ENCODE results near the gene ARAP2.

Gene ARAP2

DNA sequence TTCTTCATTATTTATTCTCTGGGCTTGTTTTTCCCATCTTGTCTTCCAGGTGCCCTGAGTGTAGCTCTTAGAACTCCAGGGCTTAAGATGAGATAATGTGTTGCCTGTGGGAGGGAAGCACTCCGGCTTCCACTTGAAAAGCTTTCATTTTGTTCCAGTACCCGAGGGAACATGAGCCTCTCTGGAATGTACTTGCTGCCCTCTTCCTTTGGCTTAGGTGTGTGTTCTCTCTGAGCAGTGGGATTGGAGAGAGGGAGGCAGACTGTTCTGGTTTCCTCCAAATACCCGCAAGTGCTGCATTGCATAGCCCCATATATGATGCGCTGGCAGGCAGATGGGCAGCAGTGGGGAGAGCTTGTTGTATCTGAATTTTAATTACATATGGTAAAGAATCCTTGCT lies 36.2 kb upstream of the ARAP2 start:
- TF ChIP-seq CTCF (IDR thresholded peaks at IDR 0.05; ENCODE audit: insufficient read depth, low read length, poor library complexity, severe bottlenecking) (no peak), EZH2phosphoT487 (conservative IDR thresholded peaks at IDR 0.05; ENCODE audit: low read length) (no peak)
- Histone ChIP-seq H3K79me2 (ENCODE audit: insufficient read depth, low read length) (no peaks in the 10 kb centered on the region), H3K9me2 (replicated peaks; ENCODE audit: insufficient read depth, low read length) (no peaks in the 10 kb centered on the region; the same call in 1 of the 2 replicates), H4K20me1 (ENCODE audit: low read depth, low read length) (no peaks in the 10 kb centered on the region), H3K9ac (ENCODE audit: low read length) (no peak overlapping the region), H3K36me3 (ENCODE audit: low read length) (no peaks in the 10 kb centered on the region), H3K9me3 (ENCODE audit: insufficient read depth, low read length) (no peaks in the 10 kb centered on the region), H3K27me3 (ENCODE audit: low read length) (no peaks in the 10 kb centered on the region), H3K4me3 (ENCODE audit: insufficient read depth, low read length, poor library complexity, severe bottlenecking) (no peak overlapping the region), H2AFZ (ENCODE audit: low read depth, low read length, severe bottlenecking) (no peak overlapping the region), H3K27ac (ENCODE audit: low read depth, low read length) (no peak overlapping the region), H3K4me2 (ENCODE audit: low read depth, low read length, poor library complexity, severe bottlenecking) (no peak overlapping the region), H3F3A (ENCODE audit: insufficient read depth) (no peaks in the 10 kb centered on the region)

- no peaks in the 10 kb centered on the region for H3K36me3 ChIP-seq (ENCODE audit: low read length)
- no peaks in the 10 kb centered on the region for H3K9me3 ChIP-seq (ENCODE audit: insufficient read depth, low read length)
- no peak overlapping the region for H3K27ac ChIP-seq (ENCODE audit: low read depth, low read length)
- H3F3A ChIP-seq (ENCODE audit: insufficient read depth) = no peaks in the 10 kb centered on the region
- no peaks in the 10 kb centered on the region for H3K27me3 ChIP-seq (ENCODE audit: low read length)
- no peak overlapping the region for H3K4me2 ChIP-seq (ENCODE audit: low read depth, low read length, poor library complexity, severe bottlenecking)
- no peaks in the 10 kb centered on the region; the same call in 1 of the 2 replicates for H3K9me2 ChIP-seq (replicated peaks; ENCODE audit: insufficient read depth, low read length)
- no peaks in the 10 kb centered on the region for H3K79me2 ChIP-seq (ENCODE audit: insufficient read depth, low read length)
- H3K9ac ChIP-seq (ENCODE audit: low read length) = no peak overlapping the region
- no peak overlapping the region for H3K4me3 ChIP-seq (ENCODE audit: insufficient read depth, low read length, poor library complexity, severe bottlenecking)
- TF ChIP-seq CTCF (IDR thresholded peaks at IDR 0.05; ENCODE audit: insufficient read depth, low read length, poor library complexity, severe bottlenecking) = no peak
- TF ChIP-seq EZH2phosphoT487 (conservative IDR thresholded peaks at IDR 0.05; ENCODE audit: low read length) = no peak
- no peaks in the 10 kb centered on the region for H4K20me1 ChIP-seq (ENCODE audit: low read depth, low read length)
- H2AFZ ChIP-seq (ENCODE audit: low read depth, low read length, severe bottlenecking) = no peak overlapping the region
Measured at GRCh38 chr4:36278789-36279188, 34.5 kb upstream of the ARAP2 start.

- Histone ChIP-seq H3K4me2 (ENCODE audit: low read depth, low read length, poor library complexity, severe bottlenecking) (no peak overlapping the region), H3K27ac (ENCODE audit: low read depth, low read length) (no peak overlapping the region), H3K79me2 (ENCODE audit: insufficient read depth, low read length) (no peaks in the 10 kb centered on the region), H3F3A (ENCODE audit: insufficient read depth) (no peaks in the 10 kb centered on the region), H2AFZ (ENCODE audit: low read depth, low read length, severe bottlenecking) (no peak overlapping the region), H3K36me3 (ENCODE audit: low read length) (no peaks in the 10 kb centered on the region), H4K20me1 (ENCODE audit: low read depth, low read length) (no peaks in the 10 kb centered on the region), H3K27me3 (ENCODE audit: low read length) (no peaks in the 10 kb centered on the region), H3K9me2 (replicated peaks; ENCODE audit: insufficient read depth, low read length) (no peaks in the 10 kb centered on the region; the same call in 1 of the 2 replicates), H3K9ac (ENCODE audit: low read length) (no peak overlapping the region), H3K9me3 (ENCODE audit: insufficient read depth, low read length) (no peaks in the 10 kb centered on the region), H3K4me3 (ENCODE audit: insufficient read depth, low read length, poor library complexity, severe bottlenecking) (no peak overlapping the region)
- no peak for TF ChIP-seq CTCF (IDR thresholded peaks at IDR 0.05; ENCODE audit: insufficient read depth, low read length, poor library complexity, severe bottlenecking)
- no peak for TF ChIP-seq EZH2phosphoT487 (conservative IDR thresholded peaks at IDR 0.05; ENCODE audit: low read length)
Measured at GRCh38 chr4:36277533-36277932, 33.2 kb upstream of the ARAP2 start.

Measured in SU-DHL-6 (cell line).